Sciatic nerve (tissue), 2 donors: Measurements from ENCODE around the gene MFGE8. TPM values are rescaled to one million over a fixed set of nuclear protein-coding genes. Genes with fewer than 3 reads are reported as not detected.

Source experiments
- ATAC-seq: fragments of 200-7000 bp; cut with Tn5 transposase; one replicate; pipeline ENCODE4 v1.9.1; 2020; ENCODE audit warnings: mild to moderate bottlenecking, moderate library complexity
- DNase-seq: peaks from one replicate; pipeline ENCODE4 v3.0.0-alpha.2; 2020; ENCODE audit warnings: low spot score
- intact Hi-C: fragments of 100-400 bp; cut with DNase I; formaldehyde crosslinking; loops from one replicate; pipeline ENCODE4 v1.14.2; 2022
- total RNA-seq: library from RNA; stranded (reverse); fragmentation: NEBNext Ultra II Directional; extraction: Animal tissue kit (Norgen Biotek cat#: 25700); gene quantifications from one replicate; pipeline ENCODE4 v1.2.1, GENCODE V29; 2021
- donor health status: DM: no; HTN: no; CAD: no.
- donor health status: DM: no; HTN: no; CAD: no.

The MFGE8 gene
- total RNA-seq, 1 donor from 2014 or later: 334 TPM

- DNase-seq (no peak), ATAC-seq (no peak)
- intact Hi-C loops: no loop called here
Observed at GRCh38 chr15:88849376-88850072, 63.7 kb downstream of the MFGE8 start.

Other genes starting within 250 kb of the MFGE8 start
- gene ACAN, start 109.9 kb downstream of the MFGE8 start, total RNA-seq: 2.7 TPM
- gene HAPLN3, start 17.8 kb downstream of the MFGE8 start, total RNA-seq: 15.9 TPM
- gene ABHD2, start 175.1 kb upstream of the MFGE8 start, total RNA-seq: 70.5 TPM